NCI-H1092 treated with DMSO at 0.1 percent for 48 hours (cell line): ENCODE results near the gene BCAP31.

Experiments
- DNase-seq: peaks from one replicate; lab custom pipeline; 2025; lab: John Stamatoyannopoulos, UW

BCAP31 gene

GRCh38 chrX:153724252-153725038 is at the start of gene BCAP31, which contains the start of gene ABCD1:
Gene BCAP31, minus strand, starts transcription at chrX:153724387. Its CDS starts 1,143 bp downstream, at chrX:153723244.
Gene ABCD1, plus strand, starts transcription at chrX:153724856. Its CDS starts 411 bp downstream, at chrX:153725267.
- DNase-seq = peak; percentile 90

DNA sequence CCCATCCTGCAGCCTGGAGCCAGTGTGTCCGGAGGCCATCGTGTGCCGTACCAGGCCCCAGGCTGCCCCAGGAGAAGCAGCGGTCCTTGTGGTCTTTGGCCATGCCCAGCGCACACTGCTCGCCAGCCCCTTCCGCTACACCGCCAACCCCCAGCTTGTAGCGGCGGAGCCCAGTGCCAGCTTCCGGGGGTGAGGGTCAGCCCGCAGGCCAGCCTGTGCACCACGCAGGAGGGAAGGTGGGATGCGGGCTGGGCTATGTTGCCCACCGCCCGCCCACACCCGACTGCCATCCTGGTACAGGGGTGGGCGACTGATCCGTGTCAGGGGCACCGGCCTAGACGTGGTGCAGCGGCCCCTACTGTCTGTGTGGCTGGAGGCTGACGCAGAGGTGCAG is 49.0 kb upstream of the BCAP31 start:
- DNase-seq = no peak

GRCh38 chrX:153772316-153773217 is 48.4 kb upstream of the BCAP31 start:
- DNase-seq = no peak

GRCh38 chrX:153771415-153772315 is 47.5 kb upstream of the BCAP31 start:
- no peak for DNase-seq

GRCh38 chrX:153770601-153771414 is 46.6 kb upstream of the BCAP31 start:
- DNase-seq = no peak

GRCh38 chrX:153769865-153770600 is 45.8 kb upstream of the BCAP31 start:
- no peak for DNase-seq

DNA sequence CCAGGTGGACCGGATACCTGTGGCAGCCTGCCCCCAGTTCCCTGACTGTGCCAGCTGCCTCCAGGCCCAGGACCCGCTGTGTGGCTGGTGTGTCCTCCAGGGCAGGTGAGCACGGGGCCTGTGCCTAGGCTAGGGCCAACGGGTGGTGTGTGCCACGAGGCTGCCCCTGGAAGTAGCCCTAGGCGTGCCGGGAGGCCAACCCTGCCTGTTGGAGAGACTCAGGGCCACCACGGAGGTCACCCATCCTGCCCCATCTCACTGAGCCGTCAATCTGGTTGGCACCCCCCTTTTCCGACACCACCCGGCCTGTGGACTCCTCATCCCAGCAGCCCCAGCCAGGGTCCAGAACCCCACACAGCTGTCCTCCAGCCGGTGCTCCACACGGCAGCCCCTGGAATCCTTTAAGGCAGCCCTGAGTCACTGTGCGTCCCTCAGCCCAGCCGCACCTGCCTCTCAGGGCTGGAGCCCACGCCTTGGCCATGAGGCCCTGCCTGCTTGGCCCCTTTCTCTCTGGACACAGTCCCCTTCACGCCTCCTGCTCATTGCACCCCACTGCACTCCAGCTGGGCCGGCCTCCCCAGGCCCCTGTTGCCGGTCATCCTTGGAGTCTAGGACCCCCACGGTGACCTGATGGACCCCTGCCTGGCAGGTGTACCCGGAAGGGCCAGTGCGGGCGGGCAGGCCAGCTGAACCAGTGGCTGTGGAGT is 45.1 kb upstream of the BCAP31 start:
- DNase-seq = no peak

- DNase-seq = no peak
Observed at GRCh38 chrX:153768311-153769157, 44.3 kb upstream of the BCAP31 start.

GRCh38 chrX:153767674-153768055 is 43.5 kb upstream of the BCAP31 start:
- no peak for DNase-seq

DNA sequence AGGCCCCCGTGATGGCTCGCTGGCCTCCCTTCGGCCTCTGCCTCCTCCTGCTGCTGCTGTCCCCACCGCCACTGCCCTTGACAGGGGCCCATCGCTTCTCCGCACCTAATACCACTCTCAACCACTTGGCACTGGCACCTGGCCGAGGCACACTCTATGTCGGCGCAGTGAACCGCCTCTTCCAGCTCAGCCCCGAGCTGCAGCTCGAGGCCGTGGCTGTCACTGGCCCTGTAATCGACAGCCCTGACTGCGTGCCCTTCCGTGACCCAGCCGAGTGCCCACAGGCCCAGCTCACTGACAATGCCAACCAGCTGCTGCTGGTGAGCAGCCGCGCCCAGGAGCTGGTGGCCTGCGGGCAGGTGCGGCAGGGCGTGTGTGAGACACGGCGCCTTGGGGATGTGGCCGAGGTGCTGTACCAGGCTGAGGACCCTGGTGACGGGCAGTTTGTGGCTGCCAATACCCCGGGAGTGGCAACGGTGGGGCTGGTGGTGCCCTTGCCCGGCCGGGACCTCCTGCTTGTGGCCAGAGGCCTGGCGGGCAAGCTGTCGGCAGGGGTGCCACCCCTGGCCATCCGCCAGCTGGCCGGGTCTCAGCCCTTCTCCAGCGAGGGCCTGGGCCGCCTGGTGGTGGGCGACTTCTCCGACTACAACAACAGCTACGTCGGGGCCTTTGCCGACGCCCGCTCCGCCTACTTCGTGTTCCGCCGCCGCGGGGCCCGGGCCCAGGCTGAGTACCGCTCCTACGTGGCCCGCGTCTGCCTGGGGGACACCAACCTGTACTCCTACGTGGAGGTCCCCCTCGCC is 42.9 kb upstream of the BCAP31 start:
- peak; percentile 75 for DNase-seq

GRCh38 chrX:153766098-153766817 is 42.1 kb upstream of the BCAP31 start:
- DNase-seq = peak; percentile 67

- no peak for DNase-seq
Observed at GRCh38 chrX:153765138-153766079, 41.2 kb upstream of the BCAP31 start.

GRCh38 chrX:153764786-153765137 is 40.6 kb upstream of the BCAP31 start:
- no peak for DNase-seq

DNA sequence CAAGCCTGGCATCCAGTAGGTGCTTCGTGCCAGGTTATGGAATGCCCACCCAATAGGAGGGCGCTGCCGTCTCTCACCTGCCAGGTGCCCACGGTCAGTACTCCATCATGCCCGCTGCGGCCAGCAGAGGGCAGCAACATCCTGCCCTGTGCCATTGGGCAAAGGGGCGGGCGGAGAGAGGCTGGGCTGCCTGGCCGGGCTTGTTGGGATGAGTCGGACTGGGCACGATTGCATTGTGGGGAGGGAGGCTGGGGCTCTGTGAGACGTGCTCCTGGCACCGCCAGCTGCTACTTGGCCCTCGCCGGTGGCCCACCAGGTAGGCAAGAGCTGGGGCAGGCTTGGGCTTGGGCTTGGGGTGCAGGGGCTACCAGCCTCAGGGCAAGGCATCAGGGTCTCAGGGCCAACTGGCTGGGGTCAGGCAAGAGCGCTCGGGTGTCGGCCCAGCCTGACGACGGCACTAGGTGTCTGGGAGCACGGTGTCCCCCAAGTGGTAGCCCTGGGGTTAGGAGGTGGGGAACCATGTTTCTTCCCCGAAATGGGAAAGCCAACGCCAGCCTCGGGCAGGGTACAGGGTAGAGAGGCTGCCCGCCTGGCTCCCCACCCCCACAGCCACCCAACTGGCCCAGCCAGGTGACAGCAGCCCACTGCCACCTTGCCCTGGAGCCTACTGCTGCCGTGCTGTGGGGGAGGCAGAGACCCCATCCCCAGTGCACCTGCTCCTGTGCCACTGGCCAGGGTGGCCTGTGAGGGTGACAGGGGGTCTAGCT is 40.0 kb upstream of the BCAP31 start, which contains the start of gene PLXNB3:
TSS of gene PLXNB3 (plus strand) at position 261 of the 767 bp plus-strand sequence. CDS start 1,287 bp downstream, outside the sequence.
- peak; percentile 77 for DNase-seq

GRCh38 chrX:153763298-153763932 is 39.2 kb upstream of the BCAP31 start:
- no peak for DNase-seq
